SK-N-SH treated with all-trans-retinoic acid at 6 μM for 48 hours (cell line): ENCODE results near the gene SIM1.

Experiments used
- ATAC-seq: fragments of 200-7000 bp; cut with Tn5 transposase; 3 replicates; pipeline ENCODE4 v1.9.1; 2020; ENCODE audit warnings: mild to moderate bottlenecking, moderate library complexity
- ARNTL ChIP-seq: fragments of 450-650 bp; formaldehyde crosslinking; IDR thresholded peaks from 2 replicates; pipeline ENCODE4 v1.5.0; 2020; ENCODE audit warnings: low read depth, mild to moderate bottlenecking, moderate library complexity, borderline replicate concordance
- BACH2 ChIP-seq: fragments of 250-450 bp; sonication (Bioruptor Pico); IDR thresholded peaks from 2 replicates; pipeline ENCODE4 v1.9.0; 2021; ENCODE audit warnings: mild to moderate bottlenecking, borderline replicate concordance
- CSDC2 ChIP-seq: fragments of 250-450 bp; sonication (Bioruptor Pico); IDR thresholded peaks from 2 replicates; pipeline ENCODE4 v1.5.0; 2020; ENCODE audit warnings: mild to moderate bottlenecking, moderate library complexity
- GLIS3 ChIP-seq: fragments of 250-450 bp; sonication (Bioruptor Pico); IDR thresholded peaks from 2 replicates; pipeline ENCODE4 v1.5.0; 2020; ENCODE audit warnings: mild to moderate bottlenecking, moderate library complexity
- ISL1 ChIP-seq: fragments of 250-450 bp; sonication (Bioruptor Pico); IDR thresholded peaks from 2 replicates; pipeline ENCODE4 v2.1.2; 2022; ENCODE audit warnings: mild to moderate bottlenecking, moderate library complexity
- OSR1 ChIP-seq: fragments of 250-450 bp; sonication (Bioruptor Pico); IDR thresholded peaks from 2 replicates; pipeline ENCODE4 v1.8.0; 2022; ENCODE audit warnings: moderate library complexity, mild to moderate bottlenecking, inconsistent platforms
- PATZ1 ChIP-seq: fragments of 250-450 bp; sonication (Bioruptor Pico); IDR thresholded peaks from 2 replicates; pipeline ENCODE4 v1.8.0; 2020; ENCODE audit warnings: mild to moderate bottlenecking, moderate library complexity, borderline replicate concordance
- PPARA ChIP-seq: fragments of 250-450 bp; sonication (Bioruptor Pico); IDR thresholded peaks from 2 replicates; pipeline ENCODE4 v1.5.0; 2020; ENCODE audit warnings: mild to moderate bottlenecking, borderline replicate concordance
- RARB ChIP-seq: fragments of 250-450 bp; sonication (Bioruptor Pico); IDR thresholded peaks from 2 replicates; pipeline ENCODE4 v1.8.0; 2021; ENCODE audit warnings: mild to moderate bottlenecking, moderate library complexity
- SNAI2 ChIP-seq: fragments of 250-450 bp; sonication (Bioruptor Pico); IDR thresholded peaks from 2 replicates; pipeline ENCODE4 v1.5.0; 2020; ENCODE audit warnings: mild to moderate bottlenecking, moderate library complexity
- TCF4 ChIP-seq: fragments of 250-450 bp; sonication (Bioruptor Pico); IDR thresholded peaks from 2 replicates; pipeline ENCODE4 v1.8.0; 2021; ENCODE audit warnings: mild to moderate bottlenecking, moderate library complexity, borderline replicate concordance
- TOX ChIP-seq: fragments of 250-450 bp; sonication (Bioruptor Pico); IDR thresholded peaks from 2 replicates; pipeline ENCODE4 v1.8.0; 2021; ENCODE audit warnings: mild to moderate bottlenecking, moderate library complexity, borderline replicate concordance
- ZC3H10 ChIP-seq: fragments of 250-450 bp; sonication (Bioruptor Pico); IDR thresholded peaks from 2 replicates; pipeline ENCODE4 v1.5.1; 2021; ENCODE audit warnings: mild to moderate bottlenecking, moderate library complexity
- ZFP3 ChIP-seq: fragments of 250-450 bp; sonication (Bioruptor Pico); IDR thresholded peaks from 2 replicates; pipeline ENCODE4 v1.5.0; 2020; ENCODE audit warnings: mild to moderate bottlenecking, moderate library complexity
- ZFP30 ChIP-seq: fragments of 450-650 bp; formaldehyde crosslinking; IDR thresholded peaks from 2 replicates; pipeline ENCODE4 v1.5.0; 2022; ENCODE audit warnings: mild to moderate bottlenecking, moderate library complexity
- ZNF565 ChIP-seq: fragments of 450-650 bp; formaldehyde crosslinking; conservative IDR thresholded peaks from 2 replicates; pipeline ENCODE4 v1.5.0; 2020; ENCODE audit warnings: low read depth, mild to moderate bottlenecking, moderate library complexity
- ZNF70 ChIP-seq: fragments of 450-650 bp; formaldehyde crosslinking; IDR thresholded peaks from 2 replicates; pipeline ENCODE4 v1.5.0; 2020; ENCODE audit warnings: mild to moderate bottlenecking, moderate library complexity
- TF ChIP-seq, protein P1 (sequence below): fragments of 250-450 bp; sonication (Bioruptor Pico); IDR thresholded peaks from 2 replicates; pipeline ENCODE4 v1.5.1; 2021; ENCODE audit warnings: mild to moderate bottlenecking, moderate library complexity
- TF ChIP-seq, protein P2 (sequence below): fragments of 250-450 bp; sonication (Bioruptor Pico); IDR thresholded peaks from 2 replicates; pipeline ENCODE4 v1.8.0; 2021; ENCODE audit warnings: low read depth, mild to moderate bottlenecking, moderate library complexity, borderline replicate concordance
- TF ChIP-seq, protein P3 (sequence below): fragments of 250-450 bp; sonication (Bioruptor Pico); IDR thresholded peaks from 2 replicates; pipeline ENCODE4 v1.5.1; 2020; ENCODE audit warnings: low read depth, mild to moderate bottlenecking, moderate library complexity

The SIM1 gene

GRCh38 chr6:100469101-100469859 is 4.6 kb upstream of the SIM1 start:
- TF ChIP-seq ZNF565 (no peak), PATZ1 (CRISPR knock-in tag) (no peak), TCF4 (CRISPR knock-in tag) (no peak), RARB (CRISPR knock-in tag) (no peak), SNAI2 (CRISPR knock-in tag) (no peak), PPARA (CRISPR knock-in tag) (no peak), ZFP30 (CRISPR knock-in tag) (no peak), TOX (CRISPR knock-in tag) (no peak), ISL1 (CRISPR knock-in tag) (no peak), CSDC2 (CRISPR knock-in tag) (no peak), BACH2 (CRISPR knock-in tag) (no peak), ZNF70 (CRISPR knock-in tag) (no peak), ARNTL (CRISPR knock-in tag) (no peak), OSR1 (no peak), ZC3H10 (CRISPR knock-in tag) (no peak)
- TF ChIP-seq, protein P1, sequence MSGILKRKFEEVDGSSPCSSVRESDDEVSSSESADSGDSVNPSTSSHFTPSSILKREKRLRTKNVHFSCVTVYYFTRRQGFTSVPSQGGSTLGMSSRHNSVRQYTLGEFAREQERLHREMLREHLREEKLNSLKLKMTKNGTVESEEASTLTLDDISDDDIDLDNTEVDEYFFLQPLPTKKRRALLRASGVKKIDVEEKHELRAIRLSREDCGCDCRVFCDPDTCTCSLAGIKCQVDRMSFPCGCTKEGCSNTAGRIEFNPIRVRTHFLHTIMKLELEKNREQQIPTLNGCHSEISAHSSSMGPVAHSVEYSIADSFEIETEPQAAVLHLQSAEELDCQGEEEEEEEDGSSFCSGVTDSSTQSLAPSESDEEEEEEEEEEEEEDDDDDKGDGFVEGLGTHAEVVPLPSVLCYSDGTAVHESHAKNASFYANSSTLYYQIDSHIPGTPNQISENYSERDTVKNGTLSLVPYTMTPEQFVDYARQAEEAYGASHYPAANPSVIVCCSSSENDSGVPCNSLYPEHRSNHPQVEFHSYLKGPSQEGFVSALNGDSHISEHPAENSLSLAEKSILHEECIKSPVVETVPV = no peak
- ATAC-seq = no peak

- ATAC-seq = no peak
- TF ChIP-seq GLIS3 = no peak
- no peak for TF ChIP-seq ZNF565
- TF ChIP-seq OSR1 = no peak
- no peak for TF ChIP-seq CSDC2 (CRISPR knock-in tag)
- TF ChIP-seq ZNF70 (CRISPR knock-in tag) = no peak
- no peak for TF ChIP-seq TOX (CRISPR knock-in tag)
- no peak for TF ChIP-seq PATZ1 (CRISPR knock-in tag)
- TF ChIP-seq ISL1 (CRISPR knock-in tag) = no peak
- TF ChIP-seq SNAI2 (CRISPR knock-in tag) = no peak
- TF ChIP-seq, protein P2, sequence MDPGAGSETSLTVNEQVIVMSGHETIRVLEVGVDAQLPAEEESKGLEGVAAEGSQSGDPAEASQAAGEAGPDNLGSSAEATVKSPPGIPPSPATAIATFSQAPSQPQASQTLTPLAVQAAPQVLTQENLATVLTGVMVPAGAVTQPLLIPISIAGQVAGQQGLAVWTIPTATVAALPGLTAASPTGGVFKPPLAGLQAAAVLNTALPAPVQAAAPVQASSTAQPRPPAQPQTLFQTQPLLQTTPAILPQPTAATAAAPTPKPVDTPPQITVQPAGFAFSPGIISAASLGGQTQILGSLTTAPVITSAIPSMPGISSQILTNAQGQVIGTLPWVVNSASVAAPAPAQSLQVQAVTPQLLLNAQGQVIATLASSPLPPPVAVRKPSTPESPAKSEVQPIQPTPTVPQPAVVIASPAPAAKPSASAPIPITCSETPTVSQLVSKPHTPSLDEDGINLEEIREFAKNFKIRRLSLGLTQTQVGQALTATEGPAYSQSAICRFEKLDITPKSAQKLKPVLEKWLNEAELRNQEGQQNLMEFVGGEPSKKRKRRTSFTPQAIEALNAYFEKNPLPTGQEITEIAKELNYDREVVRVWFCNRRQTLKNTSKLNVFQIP (CRISPR knock-in tag) = no peak
- no peak for TF ChIP-seq ZFP3 (CRISPR knock-in tag)
- TF ChIP-seq ARNTL (CRISPR knock-in tag) = no peak
- TF ChIP-seq PPARA (CRISPR knock-in tag) = no peak
- TF ChIP-seq, protein P3, sequence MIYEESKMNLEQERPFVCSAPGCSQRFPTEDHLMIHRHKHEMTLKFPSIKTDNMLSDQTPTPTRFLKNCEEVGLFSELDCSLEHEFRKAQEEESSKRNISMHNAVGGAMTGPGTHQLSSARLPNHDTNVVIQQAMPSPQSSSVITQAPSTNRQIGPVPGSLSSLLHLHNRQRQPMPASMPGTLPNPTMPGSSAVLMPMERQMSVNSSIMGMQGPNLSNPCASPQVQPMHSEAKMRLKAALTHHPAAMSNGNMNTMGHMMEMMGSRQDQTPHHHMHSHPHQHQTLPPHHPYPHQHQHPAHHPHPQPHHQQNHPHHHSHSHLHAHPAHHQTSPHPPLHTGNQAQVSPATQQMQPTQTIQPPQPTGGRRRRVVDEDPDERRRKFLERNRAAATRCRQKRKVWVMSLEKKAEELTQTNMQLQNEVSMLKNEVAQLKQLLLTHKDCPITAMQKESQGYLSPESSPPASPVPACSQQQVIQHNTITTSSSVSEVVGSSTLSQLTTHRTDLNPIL (CRISPR knock-in tag) = no peak
Measured at GRCh38 chr6:100468016-100468622, 3.4 kb upstream of the SIM1 start.
